ENCODE measurements around the gene RSPH6A. TPM values are rescaled to one million over a fixed set of nuclear protein-coding genes. Genes with fewer than 3 reads are reported as not detected.

RSPH6A gene
- total and polyA plus RNA-seq, 12 donors = 0.09 to 0.15 TPM; not detected in 10

GRCh38 chr19:45766296-45766868 lies 48.7 kb downstream of the RSPH6A start:
- Histone ChIP-seq H3K27ac (peak overlapping the region; percentile 83 to 100 (median 96)), H3K4me1 (peaks cover 37 to 70% (median 50%) of the 10 kb centered on the region in 9 donors), H3K36me3 (peaks cover 0 to 9% (median under 1%) of the 10 kb centered on the region in 9 donors), H3K9me3 (no peaks in the 10 kb centered on the region), H3K27me3 (peaks cover 0 to 62% (median 0%) of the 10 kb centered on the region in 7 donors), H3K4me3 (peak overlapping the region; percentile 75 to 94 (median 86))
- DNase-seq (peak in 1 of 2 donors; percentile 35), ATAC-seq (no peak)
- TF ChIP-seq, protein P1, sequence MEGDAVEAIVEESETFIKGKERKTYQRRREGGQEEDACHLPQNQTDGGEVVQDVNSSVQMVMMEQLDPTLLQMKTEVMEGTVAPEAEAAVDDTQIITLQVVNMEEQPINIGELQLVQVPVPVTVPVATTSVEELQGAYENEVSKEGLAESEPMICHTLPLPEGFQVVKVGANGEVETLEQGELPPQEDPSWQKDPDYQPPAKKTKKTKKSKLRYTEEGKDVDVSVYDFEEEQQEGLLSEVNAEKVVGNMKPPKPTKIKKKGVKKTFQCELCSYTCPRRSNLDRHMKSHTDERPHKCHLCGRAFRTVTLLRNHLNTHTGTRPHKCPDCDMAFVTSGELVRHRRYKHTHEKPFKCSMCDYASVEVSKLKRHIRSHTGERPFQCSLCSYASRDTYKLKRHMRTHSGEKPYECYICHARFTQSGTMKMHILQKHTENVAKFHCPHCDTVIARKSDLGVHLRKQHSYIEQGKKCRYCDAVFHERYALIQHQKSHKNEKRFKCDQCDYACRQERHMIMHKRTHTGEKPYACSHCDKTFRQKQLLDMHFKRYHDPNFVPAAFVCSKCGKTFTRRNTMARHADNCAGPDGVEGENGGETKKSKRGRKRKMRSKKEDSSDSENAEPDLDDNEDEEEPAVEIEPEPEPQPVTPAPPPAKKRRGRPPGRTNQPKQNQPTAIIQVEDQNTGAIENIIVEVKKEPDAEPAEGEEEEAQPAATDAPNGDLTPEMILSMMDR (IDR thresholded peaks at IDR 0.05) = no peak
- intact Hi-C loops (cut with DNase I) = loop anchor here in 2 of 10 donors (5.0 kb wide), 2 partner anchors 49 to 74 kb away; partner anchors contain the start of genes QPCTL (in 2 of the 2) and SNRPD2 (in 2 of the 2)
- WGBS, 2 donors = 35 to 58% methylated on average over 16 to 17 of the region's 17 CpGs

DNA sequence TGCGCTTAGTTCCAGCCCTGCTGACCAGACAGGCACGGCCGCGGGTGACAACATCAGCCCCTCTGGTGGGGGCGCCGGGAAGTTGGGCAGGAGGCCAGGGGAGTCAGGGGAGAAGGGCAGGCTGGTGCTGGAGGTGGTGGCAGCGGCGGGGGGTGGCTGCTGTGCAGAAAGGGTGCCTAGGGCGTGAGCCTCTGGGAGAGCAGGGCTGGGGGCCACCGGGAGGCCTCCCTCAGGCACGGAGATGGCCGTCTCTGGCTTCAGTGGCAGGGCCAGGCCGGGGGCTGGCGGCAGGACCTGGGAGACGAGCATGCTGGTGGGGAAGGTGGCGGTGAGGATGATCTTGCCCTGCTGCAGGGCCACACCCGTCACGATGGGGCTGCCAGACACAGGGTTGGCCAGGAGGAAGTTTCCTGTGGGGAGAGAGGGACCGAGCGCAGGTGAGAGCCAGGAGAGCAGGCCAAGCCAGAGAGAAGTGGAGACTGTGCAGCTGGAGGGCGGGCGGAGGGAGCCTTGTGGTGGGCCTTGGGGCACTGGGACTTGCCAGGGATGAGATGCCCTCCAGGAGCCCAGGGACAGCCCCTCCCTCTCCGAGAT lies 49.3 kb downstream of the RSPH6A start:
- intact Hi-C loops (cut with DNase I) = loop anchor here in 2 of 10 donors (5.0 kb wide), 2 partner anchors 48 to 73 kb away; partner anchors contain the start of genes QPCTL (in 2 of the 2) and SNRPD2 (in 2 of the 2)
- peaks cover 0 to 4% (median 0%) of the 10 kb centered on the region in 9 donors for H3K36me3 ChIP-seq
- peak overlapping the region in 7 of 10 donors; percentile 75 to 94 (median 90) for H3K4me3 ChIP-seq
- peaks cover 34 to 65% (median 44%) of the 10 kb centered on the region in 9 donors for H3K4me1 ChIP-seq
- no peak for ATAC-seq
- H3K9me3 ChIP-seq = no peaks in the 10 kb centered on the region
- DNase-seq = peak; percentile 32 to 39
- peaks cover 0 to 56% (median 0%) of the 10 kb centered on the region in 7 donors for H3K27me3 ChIP-seq
- 42 to 61% methylated on average over 23 of the region's 23 CpGs for WGBS, 2 donors
- H3K27ac ChIP-seq = peak overlapping the region; percentile 83 to 100 (median 96)
- TF ChIP-seq, protein P1 (IDR thresholded peaks at IDR 0.05) = no peak

- intact Hi-C loops (cut with DNase I) = loop anchor here in 2 of 10 donors (5.0 kb wide), 2 partner anchors 48 to 73 kb away; partner anchors contain the start of genes QPCTL (in 2 of the 2) and SNRPD2 (in 2 of the 2)
- ATAC-seq = peak in 6 of 8 donors; percentile 17 to 53 (median 26)
- peak overlapping the region; percentile 83 to 100 (median 96) for H3K27ac ChIP-seq
- peak overlapping the region in 7 of 10 donors; percentile 6 to 93 (median 36) for H3K4me3 ChIP-seq
- H3K36me3 ChIP-seq = peaks cover 0 to 4% (median 0%) of the 10 kb centered on the region in 9 donors
- TF ChIP-seq, protein P1 (IDR thresholded peaks at IDR 0.05) = no peak
- H3K27me3 ChIP-seq = peaks cover 0 to 51% (median 0%) of the 10 kb centered on the region in 7 donors
- peak; percentile 61 to 67 for DNase-seq
- WGBS, 2 donors = 20 to 33% methylated on average over 21 of the region's 21 CpGs
- H3K9me3 ChIP-seq = no peaks in the 10 kb centered on the region
- peaks cover 33 to 59% (median 44%) of the 10 kb centered on the region in 9 donors for H3K4me1 ChIP-seq
These were observed 50.0 kb downstream of the RSPH6A start for GRCh38 chr19:45764945-45765701.

DNA sequence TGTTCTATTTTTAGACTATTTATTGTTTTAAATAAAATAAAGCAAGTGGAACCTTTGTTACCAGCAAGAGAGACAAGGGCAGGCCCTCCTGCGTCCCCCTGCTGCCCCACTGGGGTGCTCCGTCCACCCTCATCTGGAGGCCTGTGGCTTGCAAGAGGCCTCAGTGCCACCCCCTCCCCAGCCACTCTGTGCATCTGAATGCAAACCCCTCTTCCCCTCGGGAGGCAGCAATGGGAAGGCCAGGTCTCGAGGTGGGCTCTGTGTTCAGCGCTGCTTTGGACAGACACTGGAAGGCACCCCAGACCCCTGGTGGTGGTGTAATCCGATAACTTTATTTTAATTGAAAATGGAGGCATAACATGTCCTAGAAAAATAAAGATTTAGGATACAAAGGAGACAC lies 50.6 kb downstream of the RSPH6A start:
- no peak for ATAC-seq
- Histone ChIP-seq H3K27me3 (peaks cover 0 to 52% (median 0%) of the 10 kb centered on the region in 7 donors), H3K4me1 (peaks cover 33 to 53% (median 44%) of the 10 kb centered on the region in 9 donors), H3K27ac (peak overlapping the region; percentile 83 to 100 (median 96)), H3K9me3 (no peaks in the 10 kb centered on the region), H3K36me3 (peaks cover 0 to 4% (median 0%) of the 10 kb centered on the region in 9 donors), H3K4me3 (peak overlapping the region in 6 of 10 donors; percentile 20 to 90 (median 33))
- DNase-seq = no peak
- intact Hi-C loops (cut with DNase I) = no loop called here
- 22 to 37% methylated on average over 6 of the region's 6 CpGs for WGBS, 2 donors
- TF ChIP-seq, protein P1 (IDR thresholded peaks at IDR 0.05) = peak in 2 of 9 donors; percentile 9 to 15
